OCI-LY1 (cell line): Measurements from ENCODE around the gene TF.

ENCODE experiments used
- CTCF ChIP-seq: fragments of 200-600 bp; sonication (generic), shearing (Covaris generic); IDR thresholded peaks from 2 replicates; pipeline ENCODE4 v1.5.1; 2017; ENCODE audit warnings: mild to moderate bottlenecking, antibody characterized with exemption, low read length, moderate library complexity, mixed read lengths
- EZH2 ChIP-seq: fragments of 200-600 bp; sonication (generic), shearing (Covaris generic); IDR thresholded peaks from 2 replicates; pipeline ENCODE4 v1.8.0; 2017; ENCODE audit warnings: borderline replicate concordance, mixed run types, mild to moderate bottlenecking, antibody characterized with exemption, low read length, moderate library complexity, mixed read lengths

DNA sequence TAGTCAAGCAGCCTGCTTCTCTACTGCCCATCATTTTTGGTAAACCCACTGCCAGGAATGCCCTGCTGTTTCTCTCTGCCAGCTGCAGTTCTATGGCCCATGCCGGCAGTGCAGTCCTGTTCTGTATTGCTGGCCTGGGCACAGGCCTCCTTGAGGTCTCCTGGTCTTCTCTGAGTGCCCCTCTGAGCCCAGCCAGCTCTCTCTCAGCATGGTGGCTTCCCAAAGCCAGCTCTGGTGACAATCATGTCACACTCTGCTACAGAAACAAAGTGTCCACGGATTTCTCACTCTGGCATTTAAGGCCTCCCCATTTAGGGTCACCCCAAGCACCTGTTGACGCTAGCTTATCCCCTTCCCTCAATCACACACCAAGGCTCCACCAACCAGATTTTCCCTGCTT lies 83.9 kb downstream of the TF start:
- no peak for TF ChIP-seq CTCF
- no peak for TF ChIP-seq EZH2
